ENCODE results near the gene ST3GAL2.

ST3GAL2 gene

GRCh38 chr16:70437582-70438557 is 1.0 kb downstream of the ST3GAL2 start:
- no peak for DNase-seq (ENCODE audit: low read depth)

GRCh38 chr16:70437017-70437581 is 1.8 kb downstream of the ST3GAL2 start:
- DNase-seq (ENCODE audit: low read depth): no peak

GRCh38 chr16:70434484-70435260 is 4.2 kb downstream of the ST3GAL2 start:
- DNase-seq (ENCODE audit: low read depth): no peak

GRCh38 chr16:70433458-70434103 is 5.3 kb downstream of the ST3GAL2 start:
- no peak for DNase-seq (ENCODE audit: low read depth)

- DNase-seq (ENCODE audit: low read depth): no peak
These were observed 6.0 kb downstream of the ST3GAL2 start for GRCh38 chr16:70432723-70433457.

GRCh38 chr16:70432356-70432722 is 6.6 kb downstream of the ST3GAL2 start:
- DNase-seq (ENCODE audit: low read depth): no peak

GRCh38 chr16:70430667-70431536 is 8.0 kb downstream of the ST3GAL2 start:
- DNase-seq (ENCODE audit: low read depth): no peak

- no peak for DNase-seq (ENCODE audit: low read depth)
These were observed 8.8 kb downstream of the ST3GAL2 start for GRCh38 chr16:70429888-70430666.

GRCh38 chr16:70428178-70428998 is 10.5 kb downstream of the ST3GAL2 start:
- DNase-seq (ENCODE audit: low read depth): no peak

- DNase-seq (ENCODE audit: low read depth): no peak
These were observed 11.1 kb downstream of the ST3GAL2 start for GRCh38 chr16:70427786-70428177.

GRCh38 chr16:70422543-70422942 is 16.4 kb downstream of the ST3GAL2 start:
- no peak for DNase-seq (ENCODE audit: low read depth)

- no peak for DNase-seq (ENCODE audit: low read depth)
These were observed 17.2 kb downstream of the ST3GAL2 start for GRCh38 chr16:70421473-70422311.

- DNase-seq (ENCODE audit: low read depth): no peak
These were observed 17.9 kb downstream of the ST3GAL2 start for GRCh38 chr16:70421014-70421413.

- DNase-seq (ENCODE audit: low read depth): no peak
These were observed 19.2 kb downstream of the ST3GAL2 start for GRCh38 chr16:70419384-70420327.

- DNase-seq (ENCODE audit: low read depth): no peak
These were observed 19.9 kb downstream of the ST3GAL2 start for GRCh38 chr16:70418993-70419318.

GRCh38 chr16:70418274-70418992 is 20.5 kb downstream of the ST3GAL2 start:
- DNase-seq (ENCODE audit: low read depth): no peak
